ENCODE measurements around the gene MT1B. TPM values are rescaled to one million over a fixed set of nuclear protein-coding genes. Genes with fewer than 3 reads are reported as not detected.
A peak's percentile ranks its signal among the peaks of the same experiment; 100 is the strongest.

Gene MT1B
- total and polyA plus RNA-seq, 2 of the 13 experiments (the other 11 are each of a cell fraction or from before 2014, with no cell fraction given): 0.89 TPM; not detected in 1

DNA sequence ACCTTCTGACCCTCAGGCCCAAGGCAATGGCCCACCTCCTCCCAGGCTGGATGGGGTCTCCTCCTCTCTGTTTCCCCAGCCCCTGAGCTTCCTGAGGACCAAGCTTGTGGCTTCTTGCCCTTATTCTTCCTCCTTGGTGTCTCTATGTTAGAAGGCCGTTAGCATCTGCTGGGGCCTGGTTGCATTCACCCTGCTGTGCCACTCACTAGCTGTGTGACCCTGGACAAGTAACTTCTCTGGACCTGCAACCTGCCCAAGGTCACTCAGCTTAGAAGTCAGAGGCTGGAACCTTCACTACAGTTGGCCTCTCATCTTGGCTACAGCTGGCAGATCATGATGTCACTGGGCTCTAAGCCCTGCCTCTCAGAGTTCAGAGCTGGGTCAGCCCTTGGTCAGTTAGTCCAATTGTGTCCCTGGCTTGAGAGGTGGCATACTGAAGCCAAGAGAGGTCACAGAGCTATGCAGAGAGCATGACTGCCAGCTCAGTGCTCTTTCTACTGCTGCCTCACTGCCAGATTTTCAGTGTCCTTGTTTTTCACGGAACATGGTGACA lies 40.3 kb upstream of the MT1B start:
- DNase-seq (ENCODE audit: low spot score): peak; percentile 78
- 0% methylated on average over 2 of the region's 2 CpGs for WGBS (ENCODE audit: low lambda C conversion rate)
- Histone ChIP-seq H3K9me3 (ENCODE audit: low read length) (no peaks in the 10 kb centered on the region), H4K20me1 (ENCODE audit: insufficient read depth, low read length) (no peaks in the 10 kb centered on the region), H3K4me2 (ENCODE audit: low read depth, low read length) (peak overlapping the region; percentile 91), H3K27me3 (ENCODE audit: control insufficient read depth in 1 of 2, insufficient read depth in 2 of 2, low read length in 2 of 2) (peaks cover 0 to under 1% of the 10 kb centered on the region in 2 experiments; a peak in 2 of 5 replicates), H2AFZ (ENCODE audit: low read length) (no peak overlapping the region), H3K4me1 (ENCODE audit: insufficient read depth, low read length) (peaks cover 52% of the 10 kb centered on the region), H3K4me3 (replicated peaks in 1 of 3; ENCODE audit: insufficient read depth in 1 of 3, low read depth in 2 of 3, low read length in 3 of 3) (peak overlapping the region in 1 of 3 experiments; percentile 29; a peak in 1 of 6 replicates), H3K9ac (ENCODE audit: insufficient read depth, low read depth, low read length) (peak overlapping the region; percentile 32), H3K27ac (ENCODE audit: extremely low read length, insufficient read depth, low read length) (no peak overlapping the region), H3K79me2 (ENCODE audit: insufficient read depth, low read length) (no peaks in the 10 kb centered on the region), H3K36me3 (replicated peaks in 1 of 2; ENCODE audit: control insufficient read depth in 1 of 2, insufficient read depth in 2 of 2, low read length in 2 of 2) (no peaks in the 10 kb centered on the region)
- CTCF ChIA-PET (ENCODE audit: low intra/inter-chr PET ratio, low total read pairs): no interaction called here
- ATAC-seq: no peak
- in situ Hi-C loops (cut with HindIII; ENCODE audit: extremely low pct_ligation_motif_present, low pct_unique_long_range_greater_than_20kb): no loop called here
- POLR2A ChIA-PET: interaction anchor here (1.0 to 5.3 kb wide), 2 partner anchors 14 to 46 kb away, joined by 3 to 83 read pairs; partner anchors contain the start of genes MT1E and MT1F
- no peak for FAIRE-seq
- BruUV-seq (replicated peaks): no TSS peak
- intact Hi-C loops (cut with micrococcal nuclease; ENCODE audit: unreplicated experiment): no loop called here
- TF ChIP-seq ZNF256 (CRISPR knock-in tag; conservative IDR thresholded peaks at IDR 0.05) (no peak), GABPB1 (CRISPR knock-in tag; IDR thresholded peaks at IDR 0.05) (peak; percentile 24; the same call in 1 of the 2 replicates), ZNF343 (CRISPR knock-in tag; IDR thresholded peaks at IDR 0.05) (no peak), ZNF768 (CRISPR knock-in tag; IDR thresholded peaks at IDR 0.05) (peak; percentile 93), NR2F1 (CRISPR knock-in tag; IDR thresholded peaks at IDR 0.05) (peak in 1 of 2 experiments; percentile 41; a peak in 1 of 4 replicates), MED1 (CRISPR knock-in tag; IDR thresholded peaks at IDR 0.05) (peak; percentile 70), BORCS8-MEF2B (CRISPR knock-in tag; IDR thresholded peaks at IDR 0.05) (peak; percentile 60; the same call in 1 of the 2 replicates), KDM4B (CRISPR knock-in tag; IDR thresholded peaks at IDR 0.05) (0 out of 2 replicates have a peak, but pooled peaks have one; percentile 37), SPEN (CRISPR knock-in tag; IDR thresholded peaks at IDR 0.05; ENCODE audit: low read depth) (peak; percentile 29; the same call in 1 of the 2 replicates), RXRB (CRISPR knock-in tag; IDR thresholded peaks at IDR 0.05; ENCODE audit: borderline replicate concordance) (peak; percentile 77; the same call in 1 of the 2 replicates)
- TF ChIP-seq, protein P1, sequence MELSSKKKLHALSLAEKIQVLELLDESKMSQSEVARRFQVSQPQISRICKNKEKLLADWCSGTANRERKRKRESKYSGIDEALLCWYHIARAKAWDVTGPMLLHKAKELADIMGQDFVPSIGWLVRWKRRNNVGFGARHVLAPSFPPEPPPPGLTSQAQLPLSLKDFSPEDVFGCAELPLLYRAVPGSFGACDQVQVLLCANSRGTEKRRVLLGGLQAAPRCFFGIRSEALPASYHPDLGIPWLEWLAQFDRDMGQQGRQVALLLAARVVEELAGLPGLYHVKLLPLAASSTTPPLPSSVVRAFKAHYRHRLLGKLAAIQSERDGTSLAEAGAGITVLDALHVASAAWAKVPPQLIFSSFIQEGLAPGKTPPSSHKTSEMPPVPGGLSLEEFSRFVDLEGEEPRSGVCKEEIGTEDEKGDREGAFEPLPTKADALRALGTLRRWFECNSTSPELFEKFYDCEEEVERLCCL (CRISPR knock-in tag; IDR thresholded peaks at IDR 0.05; ENCODE audit: borderline replicate concordance): no peak
- TF ChIP-seq, protein P2, sequence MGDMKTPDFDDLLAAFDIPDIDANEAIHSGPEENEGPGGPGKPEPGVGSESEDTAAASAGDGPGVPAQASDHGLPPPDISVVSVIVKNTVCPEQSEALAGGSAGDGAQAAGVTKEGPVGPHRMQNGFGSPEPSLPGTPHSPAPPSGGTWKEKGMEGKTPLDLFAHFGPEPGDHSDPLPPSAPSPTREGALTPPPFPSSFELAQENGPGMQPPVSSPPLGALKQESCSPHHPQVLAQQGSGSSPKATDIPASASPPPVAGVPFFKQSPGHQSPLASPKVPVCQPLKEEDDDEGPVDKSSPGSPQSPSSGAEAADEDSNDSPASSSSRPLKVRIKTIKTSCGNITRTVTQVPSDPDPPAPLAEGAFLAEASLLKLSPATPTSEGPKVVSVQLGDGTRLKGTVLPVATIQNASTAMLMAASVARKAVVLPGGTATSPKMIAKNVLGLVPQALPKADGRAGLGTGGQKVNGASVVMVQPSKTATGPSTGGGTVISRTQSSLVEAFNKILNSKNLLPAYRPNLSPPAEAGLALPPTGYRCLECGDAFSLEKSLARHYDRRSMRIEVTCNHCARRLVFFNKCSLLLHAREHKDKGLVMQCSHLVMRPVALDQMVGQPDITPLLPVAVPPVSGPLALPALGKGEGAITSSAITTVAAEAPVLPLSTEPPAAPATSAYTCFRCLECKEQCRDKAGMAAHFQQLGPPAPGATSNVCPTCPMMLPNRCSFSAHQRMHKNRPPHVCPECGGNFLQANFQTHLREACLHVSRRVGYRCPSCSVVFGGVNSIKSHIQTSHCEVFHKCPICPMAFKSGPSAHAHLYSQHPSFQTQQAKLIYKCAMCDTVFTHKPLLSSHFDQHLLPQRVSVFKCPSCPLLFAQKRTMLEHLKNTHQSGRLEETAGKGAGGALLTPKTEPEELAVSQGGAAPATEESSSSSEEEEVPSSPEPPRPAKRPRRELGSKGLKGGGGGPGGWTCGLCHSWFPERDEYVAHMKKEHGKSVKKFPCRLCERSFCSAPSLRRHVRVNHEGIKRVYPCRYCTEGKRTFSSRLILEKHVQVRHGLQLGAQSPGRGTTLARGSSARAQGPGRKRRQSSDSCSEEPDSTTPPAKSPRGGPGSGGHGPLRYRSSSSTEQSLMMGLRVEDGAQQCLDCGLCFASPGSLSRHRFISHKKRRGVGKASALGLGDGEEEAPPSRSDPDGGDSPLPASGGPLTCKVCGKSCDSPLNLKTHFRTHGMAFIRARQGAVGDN (CRISPR knock-in tag; IDR thresholded peaks at IDR 0.05): peak; percentile 0; the same call in 1 of the 2 replicates
- TF ChIP-seq, protein P3, sequence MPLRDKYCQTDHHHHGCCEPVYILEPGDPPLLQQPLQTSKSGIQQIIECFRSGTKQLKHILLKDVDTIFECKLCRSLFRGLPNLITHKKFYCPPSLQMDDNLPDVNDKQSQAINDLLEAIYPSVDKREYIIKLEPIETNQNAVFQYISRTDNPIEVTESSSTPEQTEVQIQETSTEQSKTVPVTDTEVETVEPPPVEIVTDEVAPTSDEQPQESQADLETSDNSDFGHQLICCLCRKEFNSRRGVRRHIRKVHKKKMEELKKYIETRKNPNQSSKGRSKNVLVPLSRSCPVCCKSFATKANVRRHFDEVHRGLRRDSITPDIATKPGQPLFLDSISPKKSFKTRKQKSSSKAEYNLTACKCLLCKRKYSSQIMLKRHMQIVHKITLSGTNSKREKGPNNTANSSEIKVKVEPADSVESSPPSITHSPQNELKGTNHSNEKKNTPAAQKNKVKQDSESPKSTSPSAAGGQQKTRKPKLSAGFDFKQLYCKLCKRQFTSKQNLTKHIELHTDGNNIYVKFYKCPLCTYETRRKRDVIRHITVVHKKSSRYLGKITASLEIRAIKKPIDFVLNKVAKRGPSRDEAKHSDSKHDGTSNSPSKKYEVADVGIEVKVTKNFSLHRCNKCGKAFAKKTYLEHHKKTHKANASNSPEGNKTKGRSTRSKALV (CRISPR knock-in tag; IDR thresholded peaks at IDR 0.05): no peak
- TF ChIP-seq, protein P4, sequence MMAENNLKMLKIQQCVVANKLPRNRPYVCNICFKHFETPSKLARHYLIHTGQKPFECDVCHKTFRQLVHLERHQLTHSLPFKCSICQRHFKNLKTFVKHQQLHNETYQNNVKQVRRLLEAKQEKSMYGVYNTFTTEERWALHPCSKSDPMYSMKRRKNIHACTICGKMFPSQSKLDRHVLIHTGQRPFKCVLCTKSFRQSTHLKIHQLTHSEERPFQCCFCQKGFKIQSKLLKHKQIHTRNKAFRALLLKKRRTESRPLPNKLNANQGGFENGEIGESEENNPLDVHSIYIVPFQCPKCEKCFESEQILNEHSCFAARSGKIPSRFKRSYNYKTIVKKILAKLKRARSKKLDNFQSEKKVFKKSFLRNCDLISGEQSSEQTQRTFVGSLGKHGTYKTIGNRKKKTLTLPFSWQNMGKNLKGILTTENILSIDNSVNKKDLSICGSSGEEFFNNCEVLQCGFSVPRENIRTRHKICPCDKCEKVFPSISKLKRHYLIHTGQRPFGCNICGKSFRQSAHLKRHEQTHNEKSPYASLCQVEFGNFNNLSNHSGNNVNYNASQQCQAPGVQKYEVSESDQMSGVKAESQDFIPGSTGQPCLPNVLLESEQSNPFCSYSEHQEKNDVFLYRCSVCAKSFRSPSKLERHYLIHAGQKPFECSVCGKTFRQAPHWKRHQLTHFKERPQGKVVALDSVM (CRISPR knock-in tag; IDR thresholded peaks at IDR 0.05): peak; percentile 64
